Calu3 (cell line): ENCODE measurements around the gene PLEKHN1. TPM values are rescaled to one million over a fixed set of nuclear protein-coding genes. Genes with fewer than 3 reads are reported as not detected.

ENCODE experiments used
- BruUV-seq: library from RNA; stranded (reverse); fragments of 400-500 nt; replicated peaks from 2 replicates; lab custom pipeline; 2021; lab: Mats Ljungman, UMichigan
- CTCF ChIA-PET: fragments of 300-600 bp; sonication (Branson Sonifier 250); formaldehyde crosslinking; loops from one replicate; lab custom pipeline; 2022; ENCODE audit warnings: antibody characterized with exemption; lab: Charles Lee
- DNase-seq: peaks from one replicate; pipeline ENCODE4 v3.0.0; 2022
- H3K27ac Mint-ChIP-seq: one replicate; pipeline ENCODE4 v1.8.0; 2022; ENCODE audit warnings: mixed read lengths; ENCODE audit not compliant: unreplicated experiment
- H3K27me3 Mint-ChIP-seq: one replicate; pipeline ENCODE4 v1.8.0; 2022; ENCODE audit warnings: mixed read lengths; ENCODE audit not compliant: unreplicated experiment
- H3K36me3 Mint-ChIP-seq: one replicate; pipeline ENCODE4 v1.8.0; 2022; ENCODE audit warnings: mild to moderate bottlenecking, moderate library complexity, mixed read lengths; ENCODE audit not compliant: insufficient read depth, unreplicated experiment
- H3K4me1 Mint-ChIP-seq: one replicate; pipeline ENCODE4 v1.8.0; 2022; ENCODE audit warnings: mild to moderate bottlenecking, low read depth, mixed read lengths; ENCODE audit not compliant: unreplicated experiment
- H3K4me3 Mint-ChIP-seq: one replicate; pipeline ENCODE4 v1.8.0; 2022; ENCODE audit warnings: mild to moderate bottlenecking, low read depth, moderate library complexity, mixed read lengths; ENCODE audit not compliant: unreplicated experiment
- H3K9me3 Mint-ChIP-seq: one replicate; pipeline ENCODE4 v1.8.0; 2022; ENCODE audit warnings: low read depth, mixed read lengths; ENCODE audit not compliant: unreplicated experiment
- CTCF ChIP-seq: fragments of 200-600 bp; IDR thresholded peaks from one replicate; pipeline ENCODE4 v1.8.0; 2022; ENCODE audit warnings: antibody characterized with exemption; ENCODE audit not compliant: unreplicated experiment
- intact Hi-C: fragments of 100-400 bp; cut with micrococcal nuclease; formaldehyde crosslinking; loops from one replicate; pipeline ENCODE4 v1.10.0; 2022; ENCODE audit not compliant: unreplicated experiment
- total RNA-seq: library from RNA; stranded (reverse); gene quantifications from 2 replicates; pipeline ENCODE4 v1.2.3, GENCODE V29; 2022

PLEKHN1 gene
- total RNA-seq, 1 experiment from 2014 or later, result 11.9 TPM

- H3K4me3 Mint-ChIP-seq, result no peak overlapping the region
Measured at GRCh38 chr1:928825-929661, 37.2 kb upstream of the PLEKHN1 start.

DNA sequence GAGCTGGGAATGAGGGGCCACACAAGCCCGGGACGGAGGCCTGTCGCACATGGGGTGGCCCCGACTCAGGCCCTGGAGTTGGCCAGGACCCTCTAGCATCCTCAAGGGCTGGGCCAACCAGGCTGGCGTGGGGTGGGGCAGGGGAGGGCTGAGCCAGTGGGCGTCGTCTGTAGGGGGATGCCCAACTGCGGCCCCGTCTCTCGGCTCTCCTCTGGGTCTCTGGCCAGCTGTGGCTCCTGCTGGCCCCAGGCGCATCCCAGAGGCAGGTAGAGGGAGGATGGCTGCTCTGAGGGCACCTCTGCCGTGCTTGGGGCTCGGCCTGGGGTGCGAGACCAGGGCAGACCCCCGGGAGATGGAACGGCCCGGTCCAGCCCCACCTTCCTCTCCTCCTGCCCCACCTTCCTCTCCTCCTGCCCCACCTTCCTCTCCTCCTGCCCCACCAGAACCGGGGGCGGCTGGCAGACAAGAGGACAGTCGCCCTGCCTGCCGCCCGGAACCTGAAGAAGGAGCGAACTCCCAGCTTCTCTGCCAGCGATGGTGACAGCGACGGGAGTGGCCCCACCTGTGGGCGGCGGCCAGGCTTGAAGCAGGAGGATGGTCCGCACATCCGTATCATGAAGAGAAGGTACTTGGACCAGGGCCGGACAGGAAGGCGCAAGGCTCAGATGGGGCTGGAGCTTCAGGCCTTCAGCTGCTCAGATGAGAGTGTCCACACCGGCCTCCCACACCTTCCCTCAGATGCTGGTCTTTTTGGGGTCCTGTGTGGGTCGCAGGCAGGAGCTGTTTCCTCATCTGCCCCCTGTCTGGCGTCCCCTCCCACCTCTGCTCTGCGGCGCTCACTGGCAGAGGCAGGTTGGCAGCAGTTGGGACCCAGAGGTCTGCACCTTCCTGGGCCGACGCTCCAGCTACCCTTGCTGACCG is 36.3 kb upstream of the PLEKHN1 start:
- Mint-ChIP-seq H3K4me1 (peaks cover 13% of the 10 kb centered on the region), H3K36me3 (peaks cover 11% of the 10 kb centered on the region), H3K4me3 (no peak overlapping the region), H3K27ac (no peak overlapping the region), H3K27me3 (peaks cover 67% of the 10 kb centered on the region), H3K9me3 (no peaks in the 10 kb centered on the region)
- no peak for TF ChIP-seq CTCF
- DNase-seq, result no peak
- CTCF ChIA-PET, result no interaction called here
- BruUV-seq, result no TSS peak
- intact Hi-C loops, result no loop called here

More at GRCh38 chr1:928825-929661, 37.2 kb upstream of the PLEKHN1 start:
- CTCF ChIA-PET, result no interaction called here
- H3K27ac Mint-ChIP-seq, result no peak overlapping the region
- peaks cover 60% of the 10 kb centered on the region for H3K27me3 Mint-ChIP-seq
- TF ChIP-seq CTCF, result no peak
- H3K4me1 Mint-ChIP-seq, result peaks cover 8% of the 10 kb centered on the region
- peaks cover 11% of the 10 kb centered on the region for H3K36me3 Mint-ChIP-seq
- intact Hi-C loops, result no loop called here
- BruUV-seq, result no TSS peak
- H3K9me3 Mint-ChIP-seq, result no peaks in the 10 kb centered on the region
- DNase-seq, result no peak

- no peaks in the 10 kb centered on the region for H3K9me3 Mint-ChIP-seq
- H3K27ac Mint-ChIP-seq, result no peak overlapping the region
- no peak for DNase-seq
- BruUV-seq, result no TSS peak
- H3K36me3 Mint-ChIP-seq, result peaks cover 11% of the 10 kb centered on the region
- intact Hi-C loops, result no loop called here
- H3K4me3 Mint-ChIP-seq, result no peak overlapping the region
- peaks cover 74% of the 10 kb centered on the region for H3K27me3 Mint-ChIP-seq
- TF ChIP-seq CTCF, result no peak
- H3K4me1 Mint-ChIP-seq, result peaks cover 16% of the 10 kb centered on the region
- CTCF ChIA-PET, result no interaction called here
Measured at GRCh38 chr1:930633-931138, 35.6 kb upstream of the PLEKHN1 start.

DNA sequence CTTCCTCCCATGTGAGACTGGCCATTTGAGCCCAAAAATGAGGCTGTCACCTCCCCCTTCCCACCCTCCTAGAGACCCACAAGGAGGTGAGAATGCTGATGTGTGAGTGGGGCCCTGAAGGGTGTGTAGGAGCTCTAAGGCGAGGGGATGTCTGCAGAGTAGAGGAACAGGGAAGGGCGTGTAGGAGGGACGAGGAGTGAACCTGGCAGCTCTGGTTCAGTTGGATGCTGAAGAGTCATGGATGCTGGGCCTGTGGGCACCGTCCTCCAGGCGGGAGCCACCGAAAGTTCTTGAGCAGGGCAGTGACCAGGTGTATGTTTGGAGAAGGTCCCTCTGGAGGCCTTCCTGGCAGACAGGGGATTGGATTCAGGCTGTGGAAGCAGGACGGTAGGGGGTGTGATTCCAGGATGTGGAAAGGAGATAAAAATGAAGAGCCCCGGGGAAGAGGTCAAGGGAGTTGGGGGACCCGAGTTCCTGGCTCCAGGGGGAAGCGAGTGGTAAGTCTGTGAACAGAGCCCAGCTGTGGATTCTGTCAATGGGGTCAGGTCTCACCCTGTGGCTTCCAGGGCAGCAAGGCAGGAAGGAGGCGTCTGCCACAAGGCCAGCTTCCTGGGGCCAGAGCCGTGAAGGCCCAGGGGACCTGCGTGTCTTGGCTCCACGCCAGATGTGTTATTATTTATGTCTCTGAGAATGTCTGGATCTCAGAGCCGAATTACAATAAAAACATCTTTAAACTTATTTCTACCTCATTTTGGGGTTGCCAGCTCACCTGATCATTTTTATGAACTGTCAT is 34.7 kb upstream of the PLEKHN1 start:
- Mint-ChIP-seq H3K4me3 (no peak overlapping the region), H3K36me3 (peaks cover 11% of the 10 kb centered on the region), H3K27me3 (peaks cover 69% of the 10 kb centered on the region), H3K27ac (no peak overlapping the region), H3K4me1 (peaks cover 16% of the 10 kb centered on the region), H3K9me3 (no peaks in the 10 kb centered on the region)
- CTCF ChIA-PET, result no interaction called here
- no peak for TF ChIP-seq CTCF
- BruUV-seq, result no TSS peak
- no peak for DNase-seq
- intact Hi-C loops, result no loop called here
